Nephron progenitor cell (in vitro differentiated cells): Measurements from ENCODE around the gene DPP6.

Experiments
- DNase-seq: peaks from one replicate; pipeline ENCODE4 v3.0.0; 2021
- H3K27ac Mint-ChIP-seq: 2 replicates; pipeline ENCODE4 v1.8.0; 2021; ENCODE audit warnings: mild to moderate bottlenecking, moderate library complexity, mixed read lengths
- H3K27me3 Mint-ChIP-seq: 2 replicates; pipeline ENCODE4 v1.8.0; 2021; ENCODE audit warnings: mild to moderate bottlenecking, low read depth, mixed read lengths; ENCODE audit not compliant: poor library complexity
- H3K36me3 Mint-ChIP-seq: 2 replicates; pipeline ENCODE4 v1.8.0; 2021; ENCODE audit warnings: low read depth, mixed read lengths
- H3K4me1 Mint-ChIP-seq: 2 replicates; pipeline ENCODE4 v1.8.0; 2021; ENCODE audit warnings: mixed read lengths
- H3K4me3 Mint-ChIP-seq: 2 replicates; pipeline ENCODE4 v1.8.0; 2021; ENCODE audit warnings: mild to moderate bottlenecking, moderate library complexity, mixed read lengths
- H3K9me3 Mint-ChIP-seq: 2 replicates; pipeline ENCODE4 v1.8.0; 2021; ENCODE audit warnings: mild to moderate bottlenecking, moderate library complexity, mixed read lengths
- TF ChIP-seq, protein P1 (sequence below): fragments of 200-600 bp; sonication (generic); IDR thresholded peaks from 2 replicates; pipeline ENCODE4 v1.5.0; 2021; ENCODE audit warnings: antibody characterized with exemption

DPP6 gene

DNA sequence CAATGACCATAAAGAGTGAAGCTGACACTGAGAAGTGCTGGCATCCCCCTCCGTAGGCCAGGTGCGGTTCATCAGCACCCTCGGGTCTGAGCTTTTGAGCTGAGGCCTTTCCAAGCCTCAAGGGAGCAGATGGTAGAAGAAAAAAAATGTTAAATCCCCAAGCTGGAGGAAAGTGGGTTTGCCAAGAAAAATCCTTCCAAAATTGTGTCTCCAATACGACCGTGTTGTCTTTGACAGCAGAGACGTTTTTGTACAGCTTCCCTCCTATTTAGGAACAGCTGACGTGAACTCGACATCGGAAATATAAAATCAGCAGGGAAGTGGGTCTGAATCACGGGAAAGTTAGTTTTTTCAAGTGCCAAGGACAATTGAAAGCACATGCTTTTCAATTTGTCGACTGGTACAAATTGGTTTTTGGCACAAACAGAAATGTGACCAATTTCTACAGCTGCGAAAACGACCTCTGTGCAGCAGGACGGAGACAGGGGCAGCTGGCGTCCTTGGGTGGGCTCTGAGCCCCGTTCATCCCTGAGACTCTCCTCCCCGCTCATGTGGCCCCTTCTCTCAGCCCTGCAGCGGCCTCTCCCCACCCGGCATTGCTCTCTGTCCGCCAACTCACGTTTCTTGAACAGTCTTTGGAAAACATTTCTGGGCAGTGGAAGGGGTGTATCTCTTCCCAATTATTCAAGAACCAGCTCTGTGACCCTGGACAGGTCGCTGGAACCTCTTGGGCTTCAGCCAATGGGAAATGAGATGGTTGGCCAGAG, 860.9 kb downstream of the DPP6 start:
- H3K9me3 Mint-ChIP-seq = peaks cover 31% of the 10 kb centered on the region
- H3K27ac Mint-ChIP-seq = no peak overlapping the region
- TF ChIP-seq, protein P1, sequence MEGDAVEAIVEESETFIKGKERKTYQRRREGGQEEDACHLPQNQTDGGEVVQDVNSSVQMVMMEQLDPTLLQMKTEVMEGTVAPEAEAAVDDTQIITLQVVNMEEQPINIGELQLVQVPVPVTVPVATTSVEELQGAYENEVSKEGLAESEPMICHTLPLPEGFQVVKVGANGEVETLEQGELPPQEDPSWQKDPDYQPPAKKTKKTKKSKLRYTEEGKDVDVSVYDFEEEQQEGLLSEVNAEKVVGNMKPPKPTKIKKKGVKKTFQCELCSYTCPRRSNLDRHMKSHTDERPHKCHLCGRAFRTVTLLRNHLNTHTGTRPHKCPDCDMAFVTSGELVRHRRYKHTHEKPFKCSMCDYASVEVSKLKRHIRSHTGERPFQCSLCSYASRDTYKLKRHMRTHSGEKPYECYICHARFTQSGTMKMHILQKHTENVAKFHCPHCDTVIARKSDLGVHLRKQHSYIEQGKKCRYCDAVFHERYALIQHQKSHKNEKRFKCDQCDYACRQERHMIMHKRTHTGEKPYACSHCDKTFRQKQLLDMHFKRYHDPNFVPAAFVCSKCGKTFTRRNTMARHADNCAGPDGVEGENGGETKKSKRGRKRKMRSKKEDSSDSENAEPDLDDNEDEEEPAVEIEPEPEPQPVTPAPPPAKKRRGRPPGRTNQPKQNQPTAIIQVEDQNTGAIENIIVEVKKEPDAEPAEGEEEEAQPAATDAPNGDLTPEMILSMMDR = no peak
- H3K4me3 Mint-ChIP-seq = no peak overlapping the region
- no peak for DNase-seq
- no peaks in the 10 kb centered on the region for H3K36me3 Mint-ChIP-seq
- H3K27me3 Mint-ChIP-seq = peaks cover 23% of the 10 kb centered on the region
- peaks cover 6% of the 10 kb centered on the region for H3K4me1 Mint-ChIP-seq

DNA sequence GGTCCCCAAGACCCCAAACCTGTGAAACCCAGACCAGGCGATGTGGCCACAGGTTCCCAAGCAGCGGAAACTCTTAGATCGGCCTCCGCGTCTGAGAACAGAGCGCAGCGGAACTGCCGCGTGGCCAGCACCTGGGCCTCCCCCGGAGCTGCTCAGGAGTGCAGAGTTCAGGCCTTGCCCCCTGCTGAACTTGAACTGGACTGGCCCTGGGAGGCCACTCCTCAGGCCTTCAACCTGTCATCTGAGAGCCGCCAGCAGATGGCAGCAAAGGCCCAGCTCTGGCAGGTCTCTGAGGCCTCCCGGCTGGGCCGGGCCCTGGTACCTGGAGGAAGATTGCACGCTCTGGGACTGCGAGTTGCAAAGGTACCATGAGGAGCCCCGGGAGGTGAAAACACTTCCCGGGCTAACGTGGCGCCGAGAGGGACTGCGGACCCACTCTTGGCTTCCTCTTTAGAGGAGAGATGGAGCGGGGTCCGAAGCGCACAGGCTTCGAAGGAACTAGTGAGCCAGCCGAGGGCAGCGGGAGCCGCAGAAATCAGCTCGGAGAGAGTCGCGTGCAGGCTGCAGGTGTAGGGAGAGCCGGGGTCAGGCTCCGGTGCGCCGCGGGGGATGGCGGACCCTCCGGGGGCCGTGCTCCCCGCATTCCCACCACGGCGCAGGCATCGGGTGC, 861.6 kb downstream of the DPP6 start:
- H3K27ac Mint-ChIP-seq = no peak overlapping the region
- H3K4me3 Mint-ChIP-seq = peak overlapping the region; percentile 70
- H3K27me3 Mint-ChIP-seq = peaks cover 23% of the 10 kb centered on the region
- H3K9me3 Mint-ChIP-seq = peaks cover 24% of the 10 kb centered on the region
- H3K4me1 Mint-ChIP-seq = peaks cover 10% of the 10 kb centered on the region
- no peaks in the 10 kb centered on the region for H3K36me3 Mint-ChIP-seq
- TF ChIP-seq, protein P1 = peak; percentile 93
- peak; percentile 98 for DNase-seq

DNA sequence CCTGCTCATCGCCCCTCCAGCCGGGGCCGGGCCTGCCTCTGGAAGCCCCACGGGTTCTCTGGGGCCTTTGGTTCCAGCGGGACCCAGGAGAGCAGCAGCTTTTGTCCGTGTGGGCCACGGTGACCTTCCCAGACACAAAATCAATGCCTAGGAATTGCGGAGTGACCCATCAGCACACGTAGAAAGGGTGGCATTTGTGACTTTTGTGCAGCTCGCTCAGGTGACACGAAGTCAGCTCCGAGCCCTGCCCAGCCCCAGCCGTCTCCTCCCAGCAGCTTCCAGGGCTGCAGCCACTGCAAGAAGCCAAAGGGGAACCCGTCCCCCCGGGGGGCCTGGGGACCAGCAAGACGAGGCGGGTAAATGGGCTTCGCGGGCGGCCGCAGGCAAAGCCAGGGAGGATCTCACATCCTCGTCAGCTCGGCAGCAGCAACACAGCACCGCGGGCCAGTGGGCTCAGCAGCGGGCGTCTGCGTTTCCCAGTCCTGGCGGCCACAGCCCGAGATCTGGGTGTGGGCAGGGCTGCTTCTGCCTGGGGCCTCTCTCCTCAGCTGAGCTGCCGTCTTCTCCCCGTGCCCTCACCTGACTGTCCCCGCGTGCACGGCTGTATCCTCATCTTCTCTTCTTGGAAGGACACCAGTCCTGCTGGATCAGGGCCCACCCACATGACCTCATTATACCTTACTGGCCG, 862.3 kb downstream of the DPP6 start:
- Mint-ChIP-seq H3K27ac (no peak overlapping the region), H3K27me3 (peaks cover 19% of the 10 kb centered on the region), H3K36me3 (no peaks in the 10 kb centered on the region), H3K9me3 (peaks cover 19% of the 10 kb centered on the region), H3K4me3 (no peak overlapping the region), H3K4me1 (peaks cover 10% of the 10 kb centered on the region)
- no peak for DNase-seq
- TF ChIP-seq, protein P1 = no peak

DNA sequence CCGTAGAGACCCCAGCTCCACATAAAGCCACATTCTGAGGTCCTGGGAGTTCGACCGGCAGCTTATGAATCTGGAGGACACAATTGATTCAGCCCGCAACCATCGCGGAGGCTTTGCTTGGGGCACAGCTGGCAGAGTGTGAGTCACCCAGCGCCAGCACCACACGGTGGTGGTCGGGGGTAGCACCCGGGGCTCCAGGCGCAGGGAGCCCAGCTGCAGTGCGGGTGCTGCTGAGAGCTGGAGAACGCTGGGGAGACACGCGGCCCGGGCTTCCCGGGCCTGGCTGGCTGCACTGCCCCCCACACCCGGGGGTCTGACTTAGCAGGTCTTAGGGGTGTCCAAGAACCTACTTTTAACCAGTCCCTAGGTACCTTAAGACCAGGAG, 862.8 kb downstream of the DPP6 start:
- H3K4me1 Mint-ChIP-seq = peaks cover 10% of the 10 kb centered on the region
- H3K36me3 Mint-ChIP-seq = no peaks in the 10 kb centered on the region
- H3K27ac Mint-ChIP-seq = no peak overlapping the region
- TF ChIP-seq, protein P1 = no peak
- H3K4me3 Mint-ChIP-seq = no peak overlapping the region
- H3K9me3 Mint-ChIP-seq = peaks cover 16% of the 10 kb centered on the region
- peaks cover 18% of the 10 kb centered on the region for H3K27me3 Mint-ChIP-seq
- no peak for DNase-seq

DNA sequence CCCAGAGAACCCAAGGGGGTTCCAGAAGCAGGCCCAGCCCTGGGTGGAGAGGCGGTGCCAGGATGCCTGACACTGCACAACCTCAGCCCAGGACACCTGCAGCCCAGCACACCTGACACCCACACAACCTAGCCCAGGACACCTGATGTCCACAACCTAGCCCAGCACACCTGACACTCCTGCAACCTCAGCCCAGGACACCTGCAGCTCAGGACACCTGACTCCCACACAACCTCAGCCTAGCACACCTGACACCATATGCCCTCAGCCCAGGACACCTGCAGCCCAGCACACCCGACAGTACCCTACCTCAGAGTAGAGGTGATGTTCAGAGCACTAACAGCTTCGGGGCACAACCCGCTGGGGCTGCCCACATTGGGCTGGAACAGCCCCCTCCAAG, 863.4 kb downstream of the DPP6 start:
- TF ChIP-seq, protein P1 = no peak
- no peak overlapping the region for H3K4me3 Mint-ChIP-seq
- peaks cover 14% of the 10 kb centered on the region for H3K9me3 Mint-ChIP-seq
- DNase-seq = no peak
- H3K36me3 Mint-ChIP-seq = no peaks in the 10 kb centered on the region
- peaks cover 10% of the 10 kb centered on the region for H3K4me1 Mint-ChIP-seq
- peaks cover 14% of the 10 kb centered on the region for H3K27me3 Mint-ChIP-seq
- no peak overlapping the region for H3K27ac Mint-ChIP-seq
